ENCODE measurements around the gene PODXL.

DNA sequence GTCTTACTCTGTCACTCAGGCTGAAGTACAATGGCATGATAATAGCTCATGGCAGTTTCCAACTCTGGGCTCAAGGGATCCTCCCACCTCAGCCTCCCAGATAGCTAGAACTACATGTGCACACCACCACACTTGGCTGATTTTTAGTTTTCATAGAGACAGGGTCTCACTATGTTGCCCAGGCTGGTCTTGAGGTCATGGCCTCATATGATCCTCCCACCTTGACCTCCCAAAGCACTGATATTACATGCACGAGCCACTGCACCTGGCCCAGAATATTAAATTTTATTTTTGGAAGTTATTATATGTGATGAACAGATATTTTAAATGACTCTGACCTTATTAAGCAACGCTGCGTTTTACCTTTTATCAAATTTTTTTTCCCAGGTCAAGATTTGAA, 94.4 kb downstream of the PODXL start:
- TF ChIP-seq, protein P1, sequence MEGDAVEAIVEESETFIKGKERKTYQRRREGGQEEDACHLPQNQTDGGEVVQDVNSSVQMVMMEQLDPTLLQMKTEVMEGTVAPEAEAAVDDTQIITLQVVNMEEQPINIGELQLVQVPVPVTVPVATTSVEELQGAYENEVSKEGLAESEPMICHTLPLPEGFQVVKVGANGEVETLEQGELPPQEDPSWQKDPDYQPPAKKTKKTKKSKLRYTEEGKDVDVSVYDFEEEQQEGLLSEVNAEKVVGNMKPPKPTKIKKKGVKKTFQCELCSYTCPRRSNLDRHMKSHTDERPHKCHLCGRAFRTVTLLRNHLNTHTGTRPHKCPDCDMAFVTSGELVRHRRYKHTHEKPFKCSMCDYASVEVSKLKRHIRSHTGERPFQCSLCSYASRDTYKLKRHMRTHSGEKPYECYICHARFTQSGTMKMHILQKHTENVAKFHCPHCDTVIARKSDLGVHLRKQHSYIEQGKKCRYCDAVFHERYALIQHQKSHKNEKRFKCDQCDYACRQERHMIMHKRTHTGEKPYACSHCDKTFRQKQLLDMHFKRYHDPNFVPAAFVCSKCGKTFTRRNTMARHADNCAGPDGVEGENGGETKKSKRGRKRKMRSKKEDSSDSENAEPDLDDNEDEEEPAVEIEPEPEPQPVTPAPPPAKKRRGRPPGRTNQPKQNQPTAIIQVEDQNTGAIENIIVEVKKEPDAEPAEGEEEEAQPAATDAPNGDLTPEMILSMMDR (IDR thresholded peaks at IDR 0.05): no peak
- TF ChIP-seq POLR2A (IDR thresholded peaks at IDR 0.05): no peak
